CD4-positive, CD25-positive, alpha-beta regulatory T cell (primary cell): ENCODE data around the gene RPS5. TPM values are rescaled to one million over a fixed set of nuclear protein-coding genes. Genes with fewer than 3 reads are reported as not detected.
"Not testable (repeated sequence)": the region's sequence is repeated elsewhere in the genome, so short reads cannot be mapped to it uniquely, and the experiment has no call there.

ENCODE experiments used
- ATAC-seq, 2 donors: fragments of 150-1000 bp; cut with Tn5 transposase; one replicate each; pipeline ENCODE4 v1.10.0; 2021; ENCODE audit warnings: low read depth in 2 of 2, moderate number of reproducible peaks in 2 of 2, moderate library complexity in 1 of 2
- DNase-seq, 3 donors: peaks; one replicate each; pipeline versions ENCODE4 v3.0.0 to v3.0.0-alpha.2; 2012 to 2022; ENCODE audit warnings: mixed read lengths in 1 of 3
- H3K27ac ChIP-seq: one replicate; pipeline ENCODE4 v1.7.0; 2013; ENCODE audit warnings: mild to moderate bottlenecking, low read length; ENCODE audit not compliant: insufficient read depth, poor library complexity, severe bottlenecking
- H3K27me3 ChIP-seq: one replicate; pipeline ENCODE4 v1.7.0; 2013; ENCODE audit warnings: low read length; ENCODE audit not compliant: control insufficient read depth, insufficient read depth
- H3K36me3 ChIP-seq: one replicate; pipeline ENCODE4 v1.7.0; 2013; ENCODE audit warnings: mild to moderate bottlenecking, low read length, moderate library complexity; ENCODE audit not compliant: control insufficient read depth, insufficient read depth
- H3K4me1 ChIP-seq: 2 replicates; pipeline ENCODE4 v1.7.0; 2013; ENCODE audit warnings: mild to moderate bottlenecking, low read length; ENCODE audit not compliant: insufficient read depth, control insufficient read depth, poor library complexity, severe bottlenecking
- H3K4me3 ChIP-seq: one replicate; pipeline ENCODE4 v1.7.0; 2013; ENCODE audit warnings: low read depth, mild to moderate bottlenecking, low read length, moderate library complexity
- H3K9me3 ChIP-seq, 2 experiments: 1 replicate in 1 of 2; 2 replicates in 1 of 2; pipeline ENCODE4 v1.7.0; 2013; ENCODE audit warnings: low read length in 2 of 2, mild to moderate bottlenecking in 1 of 2, moderate library complexity in 1 of 2; ENCODE audit not compliant: control insufficient read depth in 2 of 2
- H3K27ac Mint-ChIP-seq, 3 donors: one replicate each; pipeline ENCODE4 v1.8.0; 2020 to 2022; ENCODE audit warnings: mild to moderate bottlenecking in 3 of 3, mixed read lengths in 3 of 3, moderate library complexity in 2 of 3
- H3K27me3 Mint-ChIP-seq: one replicate; pipeline ENCODE4 v1.8.0; 2022; ENCODE audit warnings: mild to moderate bottlenecking, mixed read lengths
- H3K36me3 Mint-ChIP-seq: one replicate; pipeline ENCODE4 v1.8.0; 2020; ENCODE audit warnings: mixed read lengths
- H3K4me1 Mint-ChIP-seq, 4 donors: one replicate each; pipeline ENCODE4 v1.8.0; 2020 to 2022; ENCODE audit warnings: mixed read lengths in 4 of 4, mild to moderate bottlenecking in 1 of 4
- H3K4me3 Mint-ChIP-seq, 4 donors: one replicate each; pipeline ENCODE4 v1.8.0; 2020 to 2022; ENCODE audit warnings: mild to moderate bottlenecking in 4 of 4, mixed read lengths in 4 of 4, moderate library complexity in 3 of 4
- H3K9me3 Mint-ChIP-seq, 7 donors: one replicate each; pipeline ENCODE4 v1.8.0; 2020 to 2022; ENCODE audit warnings: mixed read lengths in 7 of 7, mild to moderate bottlenecking in 3 of 7, moderate library complexity in 2 of 7
- polyA plus RNA-seq, 4 donors: library from polyadenylated mRNA; unstranded; fragments of 300-500 nt; fragmentation: Illumina TruSeq; gene quantifications; one replicate each; pipeline ENCODE4 v1.2.3, GENCODE V29; 2021
- total RNA-seq: library from RNA; stranded (reverse); gene quantifications from one replicate; pipeline ENCODE4 v1.2.3, GENCODE V29; 2022

The RPS5 gene
- total and polyA plus RNA-seq, 5 donors from 2014 or later = 747 to 1,786 (median 1,162) TPM

- Mint-ChIP-seq H3K27ac (peak within 1 kb of the TSS; percentile 92 to 98 (median 95)), H3K27me3 (peaks cover under 1% of the 10 kb centered on the region), H3K36me3 (peaks cover 33% of the 10 kb centered on the region), H3K4me3 (peak within 1 kb of the TSS; percentile 86 to 98 (median 96)), H3K9me3 (peaks cover 2 to 49% (median 19%) of the 10 kb centered on the region in 7 donors), H3K4me1 (peaks cover 5 to 35% (median 8%) of the 10 kb centered on the region in 4 donors)
- H3K4me3 ChIP-seq = peak within 1 kb of the TSS; percentile 74
- H3K27ac ChIP-seq = peak within 1 kb of the TSS; percentile 87
- peaks cover 28 to 32% of the 10 kb centered on the region in 2 experiments for H3K9me3 ChIP-seq
- peaks cover 17% of the 10 kb centered on the region for H3K4me1 ChIP-seq
- peaks cover 28% of the 10 kb centered on the region for H3K36me3 ChIP-seq
- peak; percentile 98 for ATAC-seq
- H3K27me3 ChIP-seq = peaks cover under 1% of the 10 kb centered on the region
- DNase-seq = peak; percentile 95 to 100 (median 96)
Observed at GRCh38 chr19:58439576-58440554, 52.8 kb downstream of the RPS5 start, which contains the start of gene ZNF132. TSS of gene ZNF132 (minus strand) at chr19:58440153. CDS start at chr19:58439821, 332 bp downstream.

DNA sequence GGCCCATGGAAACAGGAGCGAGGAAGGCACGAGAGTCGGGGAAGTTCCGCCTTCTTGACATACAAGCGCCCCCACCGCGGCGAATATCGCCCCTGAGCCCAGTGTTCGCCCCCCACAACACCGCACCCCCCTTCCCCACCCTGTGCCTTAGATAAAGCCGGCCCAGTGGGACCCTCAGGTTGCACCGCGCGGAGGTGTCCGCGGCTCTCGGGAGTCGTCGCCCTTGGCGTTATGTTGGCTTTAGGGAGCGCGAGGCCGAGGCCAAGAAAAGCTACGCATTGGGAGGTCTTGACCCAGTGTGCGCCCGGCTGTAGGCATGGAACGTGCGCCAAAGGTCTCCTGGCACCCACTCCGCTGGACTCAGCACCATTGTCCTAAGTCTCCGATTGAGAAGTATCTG is 53.5 kb downstream of the RPS5 start:
- Histone ChIP-seq H3K4me1 (peaks cover 17% of the 10 kb centered on the region), H3K27ac (peak overlapping the region; percentile 87), H3K9me3 (peaks cover 21 to 25% of the 10 kb centered on the region in 2 experiments), H3K27me3 (peaks cover 5% of the 10 kb centered on the region), H3K36me3 (peaks cover 21% of the 10 kb centered on the region), H3K4me3 (peak overlapping the region; percentile 74)
- ATAC-seq (no peak), DNase-seq (no peak)
- H3K9me3 Mint-ChIP-seq = peaks cover 2 to 42% (median 16%) of the 10 kb centered on the region in 7 donors
- H3K4me1 Mint-ChIP-seq = peaks cover 5 to 35% (median 8%) of the 10 kb centered on the region in 4 donors
- H3K36me3 Mint-ChIP-seq = peaks cover 28% of the 10 kb centered on the region
- H3K27ac Mint-ChIP-seq = peak overlapping the region; percentile 92 to 98 (median 95)
- H3K27me3 Mint-ChIP-seq = peaks cover 7% of the 10 kb centered on the region
- peak overlapping the region; percentile 86 to 98 (median 96) for H3K4me3 Mint-ChIP-seq

DNA sequence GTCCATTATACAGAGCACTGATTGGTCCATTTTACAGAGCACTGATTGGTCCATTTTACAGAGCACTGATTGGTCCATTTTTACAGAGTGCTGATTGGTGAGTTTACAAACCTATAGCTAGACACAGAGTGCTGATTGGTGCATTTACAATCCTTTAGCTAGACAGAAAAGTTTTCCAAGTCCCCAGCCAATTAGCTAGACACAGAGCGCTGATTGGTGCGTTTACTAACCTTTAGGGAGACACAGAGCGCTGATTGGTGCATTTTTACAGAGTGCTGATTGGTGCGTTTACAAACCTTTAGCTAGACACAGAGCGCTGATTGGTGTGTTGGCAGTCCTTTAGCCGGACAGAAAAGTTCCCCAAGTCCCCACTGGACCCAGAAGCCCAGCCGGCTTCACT is 55.9 kb downstream of the RPS5 start:
- not testable (repeated sequence) for H3K27ac Mint-ChIP-seq, ATAC-seq, H3K36me3 Mint-ChIP-seq, H3K27me3 ChIP-seq, H3K4me3 ChIP-seq, H3K27ac ChIP-seq, H3K9me3 ChIP-seq, DNase-seq, H3K4me3 Mint-ChIP-seq, H3K36me3 ChIP-seq
- peaks cover 17% of the 10 kb centered on the region for H3K4me1 ChIP-seq
- H3K27me3 Mint-ChIP-seq = peaks cover 15% of the 10 kb centered on the region
- H3K4me1 Mint-ChIP-seq = peaks cover 5 to 28% (median 6%) of the 10 kb centered on the region in 4 donors
- peaks cover 2 to 22% (median 8%) of the 10 kb centered on the region in 7 donors for H3K9me3 Mint-ChIP-seq

Other genes with a start within 250 kb of the RPS5 start
- 9.2 TPM for gene ZNF329, start 236.5 kb upstream of the RPS5 start, total RNA-seq
- 1 to 10 TPM; 2.9 to 9.4 (median 4.8) TPM for gene ZNF329, start 236.5 kb upstream of the RPS5 start, polyA plus RNA-seq
- gene ZNF274, start 204.2 kb upstream of the RPS5 start, total RNA-seq = 32.8 TPM
- 10 to 100 TPM; 31.8 to 45.1 (median 38.2) TPM for gene ZNF274, start 204.2 kb upstream of the RPS5 start, polyA plus RNA-seq
- gene ZNF544, start 158.4 kb upstream of the RPS5 start, total RNA-seq = 11.6 TPM
- 10 to 100 TPM; 16.2 to 20.8 (median 19.2) TPM for gene ZNF544, start 158.4 kb upstream of the RPS5 start, polyA plus RNA-seq
- 6.7 TPM for gene ZNF8, start 108.3 kb upstream of the RPS5 start, total RNA-seq
- gene ZNF8, start 108.3 kb upstream of the RPS5 start, polyA plus RNA-seq = under 1 TPM; 0.33 to 0.87 (median 0.61) TPM
- gene ERVK3-1, start 81.9 kb upstream of the RPS5 start, total RNA-seq = 117 TPM
- 10 to 100 TPM; 65.9 to 85.8 (median 77.4) TPM for gene ERVK3-1, start 81.9 kb upstream of the RPS5 start, polyA plus RNA-seq
- 2.1 TPM for gene ZSCAN22, start 60.3 kb upstream of the RPS5 start, total RNA-seq
- 1 to 10 TPM in 2 of 4 donors, under 1 TPM in 2; 0.31 to 2.6 (median 1.3) TPM for gene ZSCAN22, start 60.3 kb upstream of the RPS5 start, polyA plus RNA-seq
- gene A1BG, start 33.8 kb upstream of the RPS5 start, total RNA-seq = 11.8 TPM
- 10 to 100 TPM; 32.0 to 53.7 (median 39.8) TPM for gene A1BG, start 33.8 kb upstream of the RPS5 start, polyA plus RNA-seq
- gene ZNF497, start 24.5 kb upstream of the RPS5 start, total RNA-seq = 0.27 TPM
- under 1 TPM; 0.34 to 0.79 (median 0.41) TPM for gene ZNF497, start 24.5 kb upstream of the RPS5 start, polyA plus RNA-seq
- 1.1 TPM for gene ZNF837, start 6.2 kb upstream of the RPS5 start, total RNA-seq
- gene ZNF837, start 6.2 kb upstream of the RPS5 start, polyA plus RNA-seq = 1 to 10 TPM; 2.5 to 7.7 (median 4.6) TPM
- 0.39 TPM for gene RNF225, start 8.4 kb downstream of the RPS5 start, total RNA-seq
- gene RNF225, start 8.4 kb downstream of the RPS5 start, polyA plus RNA-seq = not detected
- 1.7 TPM for gene ZNF584, start 21.4 kb downstream of the RPS5 start, total RNA-seq
- gene ZNF584, start 21.4 kb downstream of the RPS5 start, polyA plus RNA-seq = 1 to 10 TPM; 5.4 to 8.8 (median 5.8) TPM
- 1.2 TPM for gene ZNF132, start 52.9 kb downstream of the RPS5 start, total RNA-seq
- 1 to 10 TPM in 1 of 4 donors, under 1 TPM in 3; 0.76 to 2.0 (median 0.96) TPM for gene ZNF132, start 52.9 kb downstream of the RPS5 start, polyA plus RNA-seq
- 6.5 TPM for gene ZNF324B, start 64.4 kb downstream of the RPS5 start, total RNA-seq
- gene ZNF324B, start 64.4 kb downstream of the RPS5 start, polyA plus RNA-seq = 1 to 10 TPM in 1 of 4 donors, under 1 TPM in 3; 0.81 to 1.4 (median 0.90) TPM
- gene ZNF324, start 79.8 kb downstream of the RPS5 start, total RNA-seq = 15.1 TPM
- 10 to 100 TPM in 2 of 4 donors, 1 to 10 TPM in 2; 5.3 to 12.7 (median 10.2) TPM for gene ZNF324, start 79.8 kb downstream of the RPS5 start, polyA plus RNA-seq
- gene ZNF446, start 89.1 kb downstream of the RPS5 start, total RNA-seq = 10.5 TPM
- gene ZNF446, start 89.1 kb downstream of the RPS5 start, polyA plus RNA-seq = 1 to 10 TPM; 1.7 to 5.2 (median 3.8) TPM
- 5.5 TPM for gene SLC27A5, start 124.7 kb downstream of the RPS5 start, total RNA-seq
- 10 to 100 TPM; 14.4 to 26.7 (median 20.4) TPM for gene SLC27A5, start 124.7 kb downstream of the RPS5 start, polyA plus RNA-seq
- 8.0 TPM for gene ZBTB45, start 132.5 kb downstream of the RPS5 start, total RNA-seq
- 1 to 10 TPM; 4.2 to 5.7 (median 4.9) TPM for gene ZBTB45, start 132.5 kb downstream of the RPS5 start, polyA plus RNA-seq
- gene TRIM28, start 156.8 kb downstream of the RPS5 start, total RNA-seq = 379 TPM
- gene TRIM28, start 156.8 kb downstream of the RPS5 start, polyA plus RNA-seq = 10 to 100 TPM; 34.5 to 52.4 (median 44.0) TPM
- gene CHMP2A, start 167.8 kb downstream of the RPS5 start, total RNA-seq = 83.1 TPM
- 100 to 1,000 TPM; 210 to 273 (median 240) TPM for gene CHMP2A, start 167.8 kb downstream of the RPS5 start, polyA plus RNA-seq
- gene UBE2M, start 171.3 kb downstream of the RPS5 start, total RNA-seq = 50.2 TPM
- gene UBE2M, start 171.3 kb downstream of the RPS5 start, polyA plus RNA-seq = 10 to 100 TPM in 2 of 4 donors, 1 to 10 TPM in 2; 8.7 to 17.2 (median 12.9) TPM
- 15.6 TPM for gene MZF1, start 186.1 kb downstream of the RPS5 start, total RNA-seq
- gene MZF1, start 186.1 kb downstream of the RPS5 start, polyA plus RNA-seq = 1 to 10 TPM; 7.4 to 8.9 (median 7.9) TPM